ENCODE results near the gene TBX4.

The TBX4 gene

GRCh38 chr17:61532826-61533225 is 80.6 kb downstream of the TBX4 start:
- no peak for DNase-seq (ENCODE audit: low read depth)
- TF ChIP-seq CTCF (conservative IDR thresholded peaks at IDR 0.05; ENCODE audit: low read depth, low read length) = no peak
- no peak overlapping the region for H3K4me3 ChIP-seq (ENCODE audit: low read length)

- no peak for DNase-seq (ENCODE audit: low read depth)
- no peak for TF ChIP-seq CTCF (conservative IDR thresholded peaks at IDR 0.05; ENCODE audit: low read depth, low read length)
- H3K4me3 ChIP-seq (ENCODE audit: low read length) = no peak overlapping the region
Measured at GRCh38 chr17:61533797-61534196, 81.6 kb downstream of the TBX4 start.

GRCh38 chr17:61534414-61534813 is 82.2 kb downstream of the TBX4 start:
- H3K4me3 ChIP-seq (ENCODE audit: low read length) = no peak overlapping the region
- TF ChIP-seq CTCF (conservative IDR thresholded peaks at IDR 0.05; ENCODE audit: low read depth, low read length) = no peak
- no peak for DNase-seq (ENCODE audit: low read depth)

All from retinal pigment epithelial cell (primary cell).